Activated effector memory CD4-positive, alpha-beta T cell treated with anti-CD3 and anti-CD28 coated beads, Interleukin-2, amount 50 U/mL, for 16 hours (primary cell): ENCODE results near the gene IFI27L2.

ENCODE experiments used
- DNase-seq: peaks from one replicate; pipeline ENCODE4 v3.0.0-alpha.2; 2020

The IFI27L2 gene

DNA sequence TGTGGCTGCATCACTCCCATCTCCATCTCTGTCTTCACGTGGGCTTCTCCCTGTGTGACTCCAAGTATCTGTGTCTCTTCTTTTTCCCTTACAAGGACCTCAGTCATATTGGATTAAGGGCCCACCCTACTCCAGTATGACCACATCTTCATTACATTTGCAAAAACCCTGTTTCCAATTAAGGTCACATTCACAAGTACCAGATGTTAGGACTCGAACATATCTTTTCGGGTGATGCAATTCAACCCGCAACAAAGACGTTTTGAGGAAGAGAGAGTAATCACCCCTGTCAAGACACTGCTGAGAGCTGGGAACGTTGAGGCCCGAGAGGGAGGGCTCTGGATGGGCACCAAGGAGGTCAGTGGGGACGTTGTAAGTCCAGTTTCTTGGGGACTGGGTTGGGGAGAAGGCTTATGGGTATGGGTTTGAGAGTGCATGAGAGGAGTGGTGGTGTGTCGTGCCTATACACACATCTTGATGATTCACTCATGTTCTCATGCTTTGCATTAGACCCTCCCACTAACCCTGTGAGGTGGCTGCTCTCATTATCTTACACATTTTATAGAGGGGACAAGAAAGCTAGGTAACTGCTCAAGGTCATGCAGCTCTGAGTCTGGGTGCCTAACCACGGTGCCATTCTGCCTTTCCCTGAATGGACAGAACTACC, 30.9 kb downstream of the IFI27L2 start:
- no peak for DNase-seq

DNA sequence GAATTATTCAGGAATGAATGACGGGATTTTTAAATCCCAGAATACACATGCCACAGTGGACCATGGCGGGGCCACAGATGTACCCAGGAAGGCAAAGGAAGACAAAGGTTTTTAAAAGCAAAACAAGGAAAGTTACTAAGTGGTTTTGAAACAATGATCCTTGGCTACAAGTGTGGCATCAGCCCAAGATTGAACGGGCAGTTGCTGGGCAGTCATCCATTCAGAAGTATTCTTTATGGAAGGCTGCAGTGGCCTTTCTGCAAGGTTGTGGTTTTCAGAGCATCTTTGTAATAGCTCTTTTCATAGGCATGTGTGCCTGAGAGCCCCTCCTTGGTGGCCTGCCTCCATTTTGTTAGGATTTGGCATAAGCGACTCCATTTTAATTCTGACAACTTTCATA, 32.3 kb downstream of the IFI27L2 start:
- no peak for DNase-seq

DNA sequence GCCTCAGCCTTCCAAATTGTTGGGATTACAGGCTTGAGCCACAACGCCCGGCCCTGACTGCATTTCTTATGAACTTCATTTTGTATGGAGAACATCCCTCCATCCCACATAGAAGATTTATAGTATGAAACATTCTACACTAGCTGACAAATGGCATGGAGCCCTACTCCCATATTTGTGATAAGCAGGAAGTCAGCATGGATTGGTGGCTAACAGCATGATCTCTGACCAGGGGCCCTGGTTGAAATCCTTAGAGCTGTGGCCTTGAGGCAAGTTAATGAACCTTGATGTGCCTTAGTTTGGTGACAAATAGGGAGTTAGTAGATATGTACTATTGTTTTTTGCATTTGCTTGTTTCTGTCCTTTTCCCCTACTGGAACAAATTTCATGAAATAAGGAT, 36.0 kb downstream of the IFI27L2 start:
- no peak for DNase-seq

- DNase-seq: no peak
These were observed 39.9 kb downstream of the IFI27L2 start for GRCh38 chr14:94089479-94089878.

DNA sequence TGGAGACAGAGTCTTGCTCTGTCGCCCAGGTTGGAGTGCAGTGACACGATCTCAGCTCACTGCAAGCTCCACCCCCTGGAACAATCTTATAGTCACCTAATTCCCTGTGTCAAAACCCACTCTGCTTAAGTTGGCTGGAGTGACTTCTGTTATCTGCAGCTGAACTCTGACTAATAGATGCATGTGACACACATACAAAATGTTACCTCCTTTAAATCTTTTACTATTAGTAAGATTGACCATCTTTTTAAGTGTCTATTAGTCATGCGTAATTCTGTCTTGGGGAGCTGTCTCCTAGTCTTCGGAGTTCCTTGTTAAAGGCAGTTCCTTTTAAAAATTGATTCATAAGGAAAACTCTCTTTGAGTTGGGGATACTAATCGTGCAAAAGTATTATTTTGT, 40.9 kb downstream of the IFI27L2 start:
- no peak for DNase-seq

DNA sequence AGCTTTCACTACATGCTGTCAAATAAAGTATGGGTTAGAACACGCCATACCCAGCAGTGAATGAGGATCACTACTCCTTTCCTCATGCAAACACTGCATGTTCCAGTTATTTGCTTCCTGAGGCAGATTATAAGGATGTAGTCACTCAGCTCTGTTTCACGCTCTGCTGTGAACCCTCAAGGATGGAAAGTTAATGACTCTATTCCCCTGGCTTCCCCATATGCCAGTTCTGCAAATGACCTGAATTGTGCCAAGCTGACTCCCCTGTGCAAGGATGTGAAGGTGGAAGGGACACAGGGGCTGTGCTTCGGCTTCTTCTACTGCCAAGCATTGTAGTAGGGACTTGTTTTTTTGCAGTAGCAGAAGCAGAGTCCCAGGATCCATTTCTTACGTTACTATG, 41.5 kb downstream of the IFI27L2 start:
- DNase-seq: no peak

DNA sequence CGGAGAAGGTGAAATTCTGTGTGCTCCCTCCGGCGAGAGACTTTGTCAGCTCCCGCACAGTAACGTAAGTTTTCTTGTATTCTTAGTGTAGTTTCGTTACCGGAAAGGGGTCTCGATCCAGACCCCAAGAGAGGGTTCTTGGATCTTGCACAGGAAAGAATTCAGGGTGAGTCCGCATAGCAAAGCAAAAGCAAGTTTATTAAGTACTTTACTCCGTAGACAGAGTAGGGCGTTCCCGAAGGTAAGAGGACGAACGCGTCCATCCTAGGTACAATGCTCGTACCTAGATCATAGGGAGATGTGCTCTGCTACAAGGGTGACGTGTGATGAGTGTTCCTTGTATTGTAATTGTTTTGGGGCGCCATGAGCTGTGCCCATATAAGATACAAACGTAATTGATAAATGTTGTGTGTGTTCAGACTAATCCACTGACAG, 48.0 kb downstream of the IFI27L2 start:
- no peak for DNase-seq

- DNase-seq: peak; percentile 99
These were observed 48.6 kb downstream of the IFI27L2 start, which contains the start of the genes DDX24 and IFI27L1 for GRCh38 chr14:94080621-94081385. DDX24 (minus strand) TSS chr14:94081202; CDS start chr14:94079742, 1,460 bp downstream. IFI27L1 (plus strand) TSS chr14:94081310; CDS start chr14:94096938, 15,628 bp downstream.

GRCh38 chr14:94079891-94080620, 49.3 kb downstream of the IFI27L2 start:
- DNase-seq: no peak

- DNase-seq: no peak
These were observed 51.6 kb downstream of the IFI27L2 start for GRCh38 chr14:94077823-94078222.
